ENCODE results near the gene CLEC17A. TPM values are rescaled to one million over a fixed set of nuclear protein-coding genes. Genes with fewer than 3 reads are reported as not detected.
"Not testable (repeated sequence)": the region's sequence is repeated elsewhere in the genome, so short reads cannot be mapped to it uniquely, and the experiment has no call there.

Gene CLEC17A
- total RNA-seq, 2 experiments from 2014 or later: 27.4 to 51.1 TPM

DNA sequence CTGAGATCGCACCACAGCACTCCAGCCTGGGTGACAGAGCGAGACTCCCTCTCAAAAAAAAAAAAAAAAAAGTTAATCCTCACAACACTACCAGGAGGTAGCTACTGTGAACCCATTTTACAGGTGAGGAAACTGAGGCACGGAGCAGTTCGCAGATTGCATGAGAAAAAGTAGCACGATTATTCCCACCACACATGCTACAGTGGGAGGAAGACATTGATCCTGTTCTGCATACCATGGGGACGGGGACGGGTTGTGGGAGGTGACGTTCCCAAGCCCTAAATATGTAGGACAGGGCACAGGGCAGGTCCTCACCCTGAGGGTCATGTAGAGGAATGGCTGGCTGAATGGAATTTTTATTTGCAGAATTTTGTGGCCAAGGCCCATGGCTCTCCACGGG, 23.7 kb downstream of the CLEC17A start:
- Histone ChIP-seq H3K79me2 (ENCODE audit: insufficient read depth, low read depth, low read length) (no peaks in the 10 kb centered on the region), H3K36me3 (ENCODE audit: insufficient read depth, low read length) (peaks cover 67% of the 10 kb centered on the region), H3K9me3 (ENCODE audit: low read length) (peaks cover 13% of the 10 kb centered on the region; the same call in 1 of the 2 replicates), H3K9me2 (ENCODE audit: insufficient read depth, low read length) (no peaks in the 10 kb centered on the region), H2AFZ (ENCODE audit: low read length) (no peak overlapping the region), H3K4me3 (ENCODE audit: low read depth, low read length, poor library complexity, severe bottlenecking) (no peak overlapping the region), H3K27ac (ENCODE audit: low read depth, low read length, poor library complexity, severe bottlenecking) (no peak overlapping the region), H3K4me2 (ENCODE audit: low read length) (peak overlapping the region; percentile 75; the same call in 1 of the 2 replicates), H3K4me1 (ENCODE audit: insufficient read depth, low read length, poor library complexity, severe bottlenecking) (peaks cover 48% of the 10 kb centered on the region), H4K20me1 (ENCODE audit: insufficient read depth, low read length) (no peaks in the 10 kb centered on the region)
- TF ChIP-seq EZH2phosphoT487 (IDR thresholded peaks at IDR 0.05; ENCODE audit: borderline replicate concordance, low read depth, low read length): no peak
- TF ChIP-seq, protein P1, sequence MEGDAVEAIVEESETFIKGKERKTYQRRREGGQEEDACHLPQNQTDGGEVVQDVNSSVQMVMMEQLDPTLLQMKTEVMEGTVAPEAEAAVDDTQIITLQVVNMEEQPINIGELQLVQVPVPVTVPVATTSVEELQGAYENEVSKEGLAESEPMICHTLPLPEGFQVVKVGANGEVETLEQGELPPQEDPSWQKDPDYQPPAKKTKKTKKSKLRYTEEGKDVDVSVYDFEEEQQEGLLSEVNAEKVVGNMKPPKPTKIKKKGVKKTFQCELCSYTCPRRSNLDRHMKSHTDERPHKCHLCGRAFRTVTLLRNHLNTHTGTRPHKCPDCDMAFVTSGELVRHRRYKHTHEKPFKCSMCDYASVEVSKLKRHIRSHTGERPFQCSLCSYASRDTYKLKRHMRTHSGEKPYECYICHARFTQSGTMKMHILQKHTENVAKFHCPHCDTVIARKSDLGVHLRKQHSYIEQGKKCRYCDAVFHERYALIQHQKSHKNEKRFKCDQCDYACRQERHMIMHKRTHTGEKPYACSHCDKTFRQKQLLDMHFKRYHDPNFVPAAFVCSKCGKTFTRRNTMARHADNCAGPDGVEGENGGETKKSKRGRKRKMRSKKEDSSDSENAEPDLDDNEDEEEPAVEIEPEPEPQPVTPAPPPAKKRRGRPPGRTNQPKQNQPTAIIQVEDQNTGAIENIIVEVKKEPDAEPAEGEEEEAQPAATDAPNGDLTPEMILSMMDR (conservative IDR thresholded peaks at IDR 0.05; ENCODE audit: low read length): no peak
- DNase-seq (ENCODE audit: low spot score): no peak
- ChIA-PET POLR2A (interaction anchor here (0.7 to 0.8 kb wide), 2 partner anchors 21 to 23 kb away, joined by 6 to 9 read pairs; no protein-coding TSS in a partner anchor), CTCF (ENCODE audit: unreplicated experiment) (no interaction called here)
- no TSS peak for BruUV-seq (replicated peaks)
- intact Hi-C loops (cut with micrococcal nuclease; ENCODE audit: unreplicated experiment): no loop called here

DNA sequence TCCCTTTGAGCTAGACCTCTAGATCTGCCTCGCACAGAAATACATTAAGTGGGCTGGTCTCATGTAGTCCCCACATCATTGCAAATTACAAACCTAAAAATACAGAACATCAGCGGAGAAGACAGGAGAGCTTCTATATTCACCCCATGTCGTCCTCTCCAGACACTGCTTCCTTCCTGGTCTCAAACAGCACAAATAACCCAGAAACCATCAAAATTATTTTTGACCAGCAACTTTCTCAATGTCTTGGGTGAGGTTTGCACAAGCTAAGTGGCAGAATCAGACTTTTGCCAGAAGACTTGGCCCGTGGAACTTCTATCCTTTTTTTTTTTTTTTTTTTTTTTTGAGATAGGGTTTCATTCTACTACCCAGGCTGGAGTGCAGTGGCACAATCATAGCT, 28.2 kb downstream of the CLEC17A start:
- Histone ChIP-seq H3K4me3 (ENCODE audit: low read depth, low read length, poor library complexity, severe bottlenecking) (no peak overlapping the region), H3K36me3 (ENCODE audit: insufficient read depth, low read length) (peaks cover 61% of the 10 kb centered on the region), H3K4me2 (ENCODE audit: low read length) (no peak overlapping the region), H3K9me3 (ENCODE audit: low read length) (no peaks in the 10 kb centered on the region), H3K79me2 (ENCODE audit: insufficient read depth, low read depth, low read length) (no peaks in the 10 kb centered on the region), H4K20me1 (ENCODE audit: insufficient read depth, low read length) (no peaks in the 10 kb centered on the region), H3K27ac (ENCODE audit: low read depth, low read length, poor library complexity, severe bottlenecking) (no peak overlapping the region), H2AFZ (ENCODE audit: low read length) (no peak overlapping the region), H3K4me1 (ENCODE audit: insufficient read depth, low read length, poor library complexity, severe bottlenecking) (peaks cover 41% of the 10 kb centered on the region), H3K9me2 (ENCODE audit: insufficient read depth, low read length) (no peaks in the 10 kb centered on the region)
- POLR2A ChIA-PET: interaction anchor here (0.5 to 1.6 kb wide), 5 partner anchors 8 to 1506 kb away, joined by 3 to 5 read pairs (median 3); no protein-coding TSS in a partner anchor
- CTCF ChIA-PET (ENCODE audit: unreplicated experiment): no interaction called here
- BruUV-seq (replicated peaks): TSS peak; percentile 68
- no peak for TF ChIP-seq EZH2phosphoT487 (IDR thresholded peaks at IDR 0.05; ENCODE audit: borderline replicate concordance, low read depth, low read length)
- TF ChIP-seq, protein P1 (conservative IDR thresholded peaks at IDR 0.05; ENCODE audit: low read length): no peak
- DNase-seq (ENCODE audit: low spot score): no peak
- intact Hi-C loops (cut with micrococcal nuclease; ENCODE audit: unreplicated experiment): no loop called here

DNA sequence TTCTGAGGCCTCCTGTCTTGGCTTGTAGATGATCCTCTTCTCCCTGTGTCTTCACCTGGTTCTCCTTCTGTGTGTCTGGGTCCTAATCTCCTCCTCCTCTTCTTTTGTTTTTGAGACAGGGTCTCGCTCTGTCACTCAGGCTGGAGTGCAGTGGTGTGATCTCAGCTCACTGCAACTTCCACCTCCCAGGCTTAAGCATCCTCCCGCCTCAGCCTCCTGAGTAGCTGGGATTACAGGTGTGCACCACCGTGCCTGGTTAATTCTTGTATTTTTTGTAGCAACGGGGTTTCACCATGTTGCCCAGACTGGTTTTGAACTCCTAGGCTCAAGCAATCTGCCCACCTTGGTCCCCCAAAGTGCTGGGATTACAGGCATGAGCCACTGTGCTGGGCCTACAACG, 29.4 kb downstream of the CLEC17A start:
- Histone ChIP-seq H3K36me3 (ENCODE audit: insufficient read depth, low read length) (peaks cover 53% of the 10 kb centered on the region), H3K27ac (ENCODE audit: low read depth, low read length, poor library complexity, severe bottlenecking) (peak overlapping the region; percentile 5)
- POLR2A ChIA-PET: not testable (repeated sequence)

More for the DNA sequence above, 29.4 kb downstream of the CLEC17A start:
- intact Hi-C loops (cut with micrococcal nuclease; ENCODE audit: unreplicated experiment); H3K79me2 ChIP-seq (ENCODE audit: insufficient read depth, low read depth, low read length); H4K20me1 ChIP-seq (ENCODE audit: insufficient read depth, low read length); H3K9me3 ChIP-seq (ENCODE audit: low read length); H3K4me3 ChIP-seq (ENCODE audit: low read depth, low read length, poor library complexity, severe bottlenecking); H3K9me2 ChIP-seq (ENCODE audit: insufficient read depth, low read length); H3K4me2 ChIP-seq (ENCODE audit: low read length); DNase-seq (ENCODE audit: low spot score); CTCF ChIA-PET (ENCODE audit: unreplicated experiment); BruUV-seq (replicated peaks); H2AFZ ChIP-seq (ENCODE audit: low read length): not testable (repeated sequence)
- H3K4me1 ChIP-seq (ENCODE audit: insufficient read depth, low read length, poor library complexity, severe bottlenecking): peaks cover 30% of the 10 kb centered on the region

Measured in OCI-LY7 (cell line).